Small intestine (tissue), 16 donors: ENCODE measurements around the gene SUN3. TPM values are rescaled to one million over a fixed set of nuclear protein-coding genes. Genes with fewer than 3 reads are reported as not detected.

Experiments used
- DNase-seq, 2 donors: peaks; one replicate each; pipeline versions ENCODE4 v3.0.0 to v3.0.0-alpha.2; 2013
- FAIRE-seq: peaks from 2 replicates; lab custom pipeline; 2012; peaks lifted over from hg19 to GRCh38; lab: Jason Lieb, UNC
- H3K27ac ChIP-seq, 3 donors: one replicate each; pipeline ENCODE4 v1.5.1; 2013; ENCODE audit warnings: low read length in 2 of 3, mild to moderate bottlenecking in 2 of 3, control low read depth in 1 of 3, inconsistent platforms in 1 of 3, low read depth in 1 of 3, moderate library complexity in 1 of 3
- H3K27me3 ChIP-seq, 3 donors: one replicate each; pipeline ENCODE4 v1.6.1; 2013; ENCODE audit warnings: low read length in 3 of 3, inconsistent platforms in 1 of 3; ENCODE audit not compliant: control insufficient read depth in 3 of 3, insufficient read depth in 3 of 3
- H3K36me3 ChIP-seq, 3 donors: one replicate each; pipeline ENCODE4 v1.6.1; 2013; ENCODE audit warnings: low read length in 3 of 3, inconsistent platforms in 1 of 3, low read depth in 1 of 3, mild to moderate bottlenecking in 1 of 3, moderate library complexity in 1 of 3; ENCODE audit not compliant: control insufficient read depth in 3 of 3, insufficient read depth in 2 of 3
- H3K4me1 ChIP-seq, 3 donors: one replicate each; pipeline ENCODE4 v1.6.1; 2013; ENCODE audit warnings: low read length in 2 of 3, inconsistent platforms in 1 of 3, low read depth in 1 of 3, mild to moderate bottlenecking in 1 of 3, moderate library complexity in 1 of 3; ENCODE audit not compliant: control insufficient read depth in 3 of 3, insufficient read depth in 2 of 3
- H3K4me3 ChIP-seq, 3 donors: one replicate each; pipeline ENCODE4 v1.5.1; 2013; ENCODE audit warnings: low read length in 3 of 3, control low read depth in 1 of 3, inconsistent platforms in 1 of 3, low read depth in 1 of 3, mild to moderate bottlenecking in 1 of 3, moderate library complexity in 1 of 3
- H3K9me3 ChIP-seq, 2 donors: one replicate each; pipeline ENCODE4 v1.6.1; 2013; ENCODE audit warnings: low read depth in 1 of 2, low read length in 1 of 2; ENCODE audit not compliant: control insufficient read depth in 2 of 2, insufficient read depth in 1 of 2
- WGBS, 3 donors: extraction: QIAGEN DNeasy Blood & Tissue Kit; methylation state at CpG; one replicate each; pipeline ENCODE4 v1.1.7; 2013; 5-methylcytosine and 5-hydroxymethylcytosine counted together
- long read RNA-seq, 10 donors: transcript quantifications; one replicate each; lab custom pipeline, GENCODE V29; 2026
- polyA plus RNA-seq, 4 donors: library from polyadenylated mRNA; stranded (reverse) in 3 of 4; unstranded in 1 of 4; fragments of 200-250 nt in 3 of 4; fragments of 120-200 nt in 1 of 4; gene quantifications; one replicate each; pipeline versions ENCODE4 v1.2.1 to v1.2.3, GENCODE V29; 2013
- donor health status: healthy with polysubstance abuse.
- donor health status: control.
- donor health status: control.
- donor health status: Bipolar disorder and iron deficiency.
- donor health status: healthy.

SUN3 gene
- polyA plus RNA-seq: not detected
- long read RNA-seq, donor 1: 0 reads
- long read RNA-seq, donor 2: 0 reads
- long read RNA-seq, donor 3: 0 reads
- long read RNA-seq, donor 4: 0 reads
- long read RNA-seq, donor 5: 0 reads
- long read RNA-seq, donor 6: 0 reads
- long read RNA-seq, donor 7: 0 reads
- long read RNA-seq, donor 8: 0 reads
- long read RNA-seq, donor 9: 0 reads
- long read RNA-seq, donor 10: 0 reads

- no peaks in the 10 kb centered on the region for H3K4me1 ChIP-seq
- DNase-seq (no peak), FAIRE-seq (no peak)
- H3K9me3 ChIP-seq: no peaks in the 10 kb centered on the region
- H3K4me3 ChIP-seq: no peak within 1 kb of the TSS
- no peak within 1 kb of the TSS for H3K27ac ChIP-seq
- no peaks in the 10 kb centered on the region for H3K36me3 ChIP-seq
- peaks cover 0 to 8% (median 3%) of the 10 kb centered on the region in 3 donors for H3K27me3 ChIP-seq
- 82 to 91% (median 88%) methylated on average over 6 of the region's 6 CpGs for WGBS, 3 donors
Measured at GRCh38 chr7:48028938-48029337, at the start of gene SUN3. Gene SUN3 (minus strand): TSS chr7:48029107. CDS start chr7:48028938, 169 bp downstream.

- Histone ChIP-seq H3K27ac (no peak overlapping the region), H3K27me3 (no peaks in the 10 kb centered on the region), H3K4me3 (no peak overlapping the region), H3K36me3 (no peaks in the 10 kb centered on the region), H3K4me1 (peaks cover 0 to 3% (median 2%) of the 10 kb centered on the region in 3 donors), H3K9me3 (no peaks in the 10 kb centered on the region)
- DNase-seq (peak in 1 of 2 donors; percentile 47), FAIRE-seq (no peak)
- 21 to 59% (median 46%) methylated on average over 2 of the region's 2 CpGs for WGBS, 3 donors
Measured at GRCh38 chr7:48078470-48078869, 49.6 kb upstream of the SUN3 start.

- DNase-seq (no peak), FAIRE-seq (no peak)
- no peaks in the 10 kb centered on the region for H3K27me3 ChIP-seq
- H3K36me3 ChIP-seq: no peaks in the 10 kb centered on the region
- H3K4me3 ChIP-seq: no peak overlapping the region
- WGBS, 3 donors: 83 to 92% (median 84%) methylated on average over 1 of the region's 1 CpG
- no peak overlapping the region for H3K27ac ChIP-seq
- H3K4me1 ChIP-seq: no peaks in the 10 kb centered on the region
- no peaks in the 10 kb centered on the region for H3K9me3 ChIP-seq
Measured at GRCh38 chr7:48077423-48077822, 48.5 kb upstream of the SUN3 start.

GRCh38 chr7:48074204-48074654, 45.3 kb upstream of the SUN3 start:
- Histone ChIP-seq H3K27ac (no peak overlapping the region), H3K9me3 (no peaks in the 10 kb centered on the region), H3K4me3 (no peak overlapping the region), H3K27me3 (no peaks in the 10 kb centered on the region), H3K36me3 (no peaks in the 10 kb centered on the region), H3K4me1 (no peaks in the 10 kb centered on the region)
- FAIRE-seq (no peak), DNase-seq (no peak)

GRCh38 chr7:48067475-48067874, 38.6 kb upstream of the SUN3 start:
- peaks cover 0 to 2% of the 10 kb centered on the region in 2 donors for H3K9me3 ChIP-seq
- H3K4me3 ChIP-seq: no peak overlapping the region
- H3K27ac ChIP-seq: no peak overlapping the region
- no peaks in the 10 kb centered on the region for H3K27me3 ChIP-seq
- no peak for FAIRE-seq
- no peaks in the 10 kb centered on the region for H3K4me1 ChIP-seq
- 90 to 93% (median 91%) methylated on average over 2 of the region's 2 CpGs for WGBS, 3 donors
- H3K36me3 ChIP-seq: no peaks in the 10 kb centered on the region
- DNase-seq: no peak

GRCh38 chr7:48063985-48064384, 35.1 kb upstream of the SUN3 start:
- Histone ChIP-seq H3K4me1 (no peaks in the 10 kb centered on the region), H3K9me3 (peaks cover 0 to 2% of the 10 kb centered on the region in 2 donors), H3K4me3 (no peak overlapping the region), H3K36me3 (no peaks in the 10 kb centered on the region), H3K27me3 (no peaks in the 10 kb centered on the region), H3K27ac (no peak overlapping the region)
- peak; percentile 5 for FAIRE-seq
- WGBS, 3 donors: 77 to 87% (median 82%) methylated on average over 1 of the region's 1 CpG
- no peak for DNase-seq

- DNase-seq: no peak
- no peak for FAIRE-seq
- Histone ChIP-seq H3K27me3 (no peaks in the 10 kb centered on the region), H3K4me3 (no peak overlapping the region), H3K27ac (no peak overlapping the region), H3K36me3 (no peaks in the 10 kb centered on the region), H3K4me1 (no peaks in the 10 kb centered on the region), H3K9me3 (no peaks in the 10 kb centered on the region)
- 87 to 93% (median 92%) methylated on average over 5 of the region's 5 CpGs for WGBS, 3 donors
Measured at GRCh38 chr7:48059706-48060105, 30.8 kb upstream of the SUN3 start.

GRCh38 chr7:48058990-48059389, 30.1 kb upstream of the SUN3 start:
- Histone ChIP-seq H3K27me3 (no peaks in the 10 kb centered on the region), H3K27ac (no peak overlapping the region), H3K4me3 (no peak overlapping the region), H3K4me1 (no peaks in the 10 kb centered on the region), H3K36me3 (no peaks in the 10 kb centered on the region), H3K9me3 (no peaks in the 10 kb centered on the region)
- WGBS, 3 donors: 80 to 91% (median 88%) methylated on average over 2 of the region's 2 CpGs
- DNase-seq (no peak), FAIRE-seq (no peak)

GRCh38 chr7:48053736-48054135, 24.8 kb upstream of the SUN3 start:
- Histone ChIP-seq H3K9me3 (no peaks in the 10 kb centered on the region), H3K4me1 (peaks cover 0 to 7% (median 3%) of the 10 kb centered on the region in 3 donors), H3K27ac (peak overlapping the region in 1 of 3 donors; percentile 43), H3K27me3 (no peaks in the 10 kb centered on the region), H3K36me3 (no peaks in the 10 kb centered on the region), H3K4me3 (no peak overlapping the region)
- DNase-seq (peak in 1 of 2 donors; percentile 51), FAIRE-seq (no peak)
- WGBS, 3 donors: 62 to 79% (median 71%) methylated on average over 2 of the region's 2 CpGs
